HG03025 (cell line): ENCODE data around the gene MYD88.
"Not testable (repeated sequence)": the region's sequence is repeated elsewhere in the genome, so short reads cannot be mapped to it uniquely, and the experiment has no call there.

Experiments used
- ATAC-seq: cut with Tn5 transposase; IDR thresholded peaks from one replicate; pipeline ENCODE4 v1.9.1; 2021; ENCODE audit warnings: mild to moderate bottlenecking, moderate library complexity; ENCODE audit not compliant: unreplicated experiment, low FRiP score

The MYD88 gene

DNA sequence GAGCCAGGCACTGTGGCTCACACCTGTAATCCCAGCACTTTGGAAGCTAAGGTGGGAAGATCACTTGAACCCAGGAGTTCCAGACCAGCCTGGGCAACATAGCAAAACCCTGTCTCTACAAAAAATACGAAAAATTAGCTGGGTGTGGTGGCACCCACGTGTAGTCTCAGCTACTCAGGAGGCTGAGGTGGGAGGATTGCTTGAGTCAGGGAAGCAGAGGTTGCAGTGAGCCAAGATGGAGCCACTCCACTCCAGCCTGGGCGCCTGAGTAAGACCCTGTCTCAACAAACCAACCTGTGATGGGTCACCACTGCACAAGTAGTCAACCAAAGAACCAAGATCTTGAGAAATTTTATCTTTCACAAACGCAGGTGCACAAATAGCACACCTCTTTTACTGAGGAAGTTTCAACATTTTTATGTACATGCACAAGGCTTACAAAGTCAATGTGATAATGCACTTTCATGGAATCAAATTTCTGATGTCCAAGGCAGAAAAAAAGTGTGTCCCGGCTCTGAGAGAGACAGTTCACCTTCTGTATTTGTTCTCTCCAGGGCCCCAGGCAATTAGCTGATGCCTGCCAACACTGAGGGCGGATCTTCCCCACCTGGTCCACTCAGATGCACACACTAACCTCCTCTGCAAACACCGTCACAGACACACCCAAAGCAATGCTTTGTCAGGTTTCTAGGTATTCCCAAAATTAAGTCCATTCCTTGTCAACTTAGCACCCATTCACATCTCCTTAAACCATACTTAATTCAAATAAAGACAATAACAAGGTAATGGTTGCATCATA is 13.9 kb upstream of the MYD88 start:
- no peak for ATAC-seq

DNA sequence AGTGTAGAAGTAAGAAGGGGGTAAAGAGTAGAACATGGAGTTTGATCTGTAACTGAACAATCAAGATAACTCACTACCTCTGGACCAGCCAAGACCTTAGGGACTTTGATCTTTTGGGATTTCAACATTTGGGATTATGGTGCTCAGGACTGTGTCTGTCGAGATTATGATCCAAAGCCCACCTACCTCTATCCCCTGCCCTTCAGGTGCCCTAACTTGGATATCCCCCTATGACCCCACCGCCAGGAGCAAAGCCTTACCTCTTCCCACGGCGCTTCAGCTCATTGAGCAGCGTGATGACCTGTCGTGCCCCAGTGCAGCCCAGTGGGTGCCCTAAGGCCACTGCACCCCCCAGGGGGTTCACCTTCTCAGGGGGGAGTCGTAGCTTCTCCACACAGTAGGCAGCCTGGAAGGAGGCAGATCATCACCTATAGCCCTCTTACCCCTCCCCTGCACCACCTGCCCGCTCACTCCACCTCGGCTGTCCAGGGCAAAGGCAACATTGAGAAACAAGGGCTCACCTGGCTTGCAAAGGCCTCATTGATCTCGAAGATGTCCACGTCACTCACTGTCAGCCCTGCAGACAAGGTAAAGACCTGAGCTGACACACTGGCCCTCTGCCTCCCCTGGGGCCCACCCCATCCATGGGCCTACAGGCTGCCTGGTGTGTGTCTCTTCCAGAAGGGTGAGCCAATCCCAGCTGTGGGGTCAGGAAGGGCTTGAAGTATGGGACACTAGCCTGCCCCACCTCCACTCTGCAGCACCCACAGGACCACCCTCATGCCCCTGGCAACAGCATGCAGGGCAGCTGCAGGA is 12.9 kb upstream of the MYD88 start:
- ATAC-seq = no peak

DNA sequence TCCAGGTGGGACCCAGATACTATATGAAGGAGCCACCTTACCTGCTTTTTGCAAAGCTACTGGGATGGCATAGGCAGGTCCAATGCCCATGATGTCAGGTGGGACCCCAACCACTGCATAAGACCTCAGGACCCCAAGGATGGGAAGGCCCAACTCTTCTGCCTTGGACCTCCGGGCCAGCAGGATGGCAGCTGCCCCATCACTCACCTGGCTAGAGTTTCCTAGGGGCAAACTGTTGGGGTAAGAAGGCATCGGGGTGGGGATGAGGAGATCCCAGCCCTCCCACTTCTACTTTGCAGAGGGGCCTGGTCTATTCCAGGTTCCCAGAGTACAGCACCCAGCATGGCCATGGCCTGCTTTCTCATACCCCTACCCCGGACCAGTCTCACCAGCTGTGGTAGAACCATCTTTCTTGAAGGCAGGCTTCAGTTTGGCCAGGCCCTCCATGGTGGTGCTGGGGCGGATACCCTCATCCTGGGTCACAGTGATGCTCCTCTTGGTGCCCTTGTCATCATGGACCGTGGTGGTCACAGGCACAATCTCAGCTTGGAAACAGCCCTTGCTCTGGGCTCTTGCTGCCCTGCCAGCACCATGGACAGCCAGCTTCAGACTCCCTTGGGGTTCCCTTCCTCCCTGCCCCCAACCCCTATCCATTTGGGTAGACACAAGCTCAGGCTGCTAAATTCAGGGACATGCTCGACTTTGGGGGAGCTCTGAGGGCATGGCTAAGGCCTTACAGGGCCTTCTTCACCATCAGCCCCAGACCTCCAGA is 12.2 kb upstream of the MYD88 start:
- no peak for ATAC-seq

DNA sequence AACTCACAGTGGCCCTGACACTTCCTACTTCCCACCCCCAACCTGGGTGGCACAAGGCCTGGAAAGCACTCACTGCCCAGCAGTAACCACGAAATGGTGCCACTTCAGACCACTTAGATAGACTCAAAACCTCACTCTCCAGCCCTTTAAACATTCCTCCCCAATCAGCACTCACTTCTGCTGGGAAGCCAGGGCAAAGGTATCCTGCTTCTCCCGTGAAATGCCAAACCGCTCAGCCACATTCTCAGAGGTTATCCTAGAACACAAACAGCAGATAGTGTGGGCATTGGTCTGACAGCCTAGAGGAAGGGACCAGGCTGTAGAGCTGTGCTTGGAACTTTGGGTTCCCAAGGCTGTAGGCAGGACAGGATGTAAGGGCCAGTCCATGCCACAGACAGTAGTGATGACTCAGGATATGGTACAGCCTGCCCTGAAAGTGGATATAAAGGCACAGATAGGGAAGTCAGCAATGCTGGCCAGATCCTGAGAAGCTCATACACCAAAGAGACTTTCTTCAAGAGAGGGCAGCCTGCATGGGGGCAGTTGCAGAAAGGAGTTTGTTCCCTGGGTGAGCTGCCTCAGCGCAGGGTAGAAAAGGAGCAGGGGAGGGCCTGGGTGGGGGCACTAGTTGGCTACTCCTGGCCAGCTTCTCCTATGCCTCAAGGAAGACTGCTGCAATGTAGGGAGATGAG is 10.7 kb upstream of the MYD88 start:
- ATAC-seq = no peak

DNA sequence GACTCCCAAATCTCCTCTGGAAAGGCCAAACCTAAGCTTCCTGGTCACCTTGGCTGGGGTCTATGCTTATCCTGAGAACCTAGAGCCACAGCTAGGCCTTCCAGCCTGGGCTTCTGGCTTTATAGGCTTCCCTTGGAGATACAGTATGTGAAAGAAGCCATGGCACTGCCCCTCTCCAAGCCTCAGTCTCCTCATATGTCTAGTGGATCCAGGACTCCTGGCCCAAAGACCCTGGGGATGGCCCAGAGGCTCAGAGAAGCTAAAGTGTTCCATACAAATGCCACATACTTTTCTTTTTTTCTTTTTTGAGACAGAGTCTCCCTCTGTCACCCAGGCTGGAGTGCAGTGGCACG is 10.2 kb upstream of the MYD88 start:
- no peak for ATAC-seq

DNA sequence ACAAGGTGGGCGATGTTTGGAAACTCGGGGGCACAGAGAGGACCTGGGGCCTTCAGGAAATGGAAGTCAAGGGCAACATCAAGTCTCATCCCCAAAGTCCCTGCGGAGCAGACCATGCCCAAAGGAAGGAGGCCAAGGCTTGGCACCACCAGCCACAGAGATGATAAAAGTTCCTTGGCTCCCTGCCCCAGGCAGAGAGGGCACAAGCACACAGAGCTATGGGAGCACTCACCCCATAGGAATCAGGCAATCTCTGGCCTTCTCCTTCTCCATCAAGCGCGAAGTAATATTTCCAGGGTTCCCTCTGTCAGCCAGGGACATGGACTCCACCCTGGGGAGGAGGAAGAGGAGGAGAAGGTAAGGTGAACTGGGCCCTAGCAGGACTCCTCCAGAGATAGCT is 9.4 kb upstream of the MYD88 start:
- ATAC-seq = no peak

DNA sequence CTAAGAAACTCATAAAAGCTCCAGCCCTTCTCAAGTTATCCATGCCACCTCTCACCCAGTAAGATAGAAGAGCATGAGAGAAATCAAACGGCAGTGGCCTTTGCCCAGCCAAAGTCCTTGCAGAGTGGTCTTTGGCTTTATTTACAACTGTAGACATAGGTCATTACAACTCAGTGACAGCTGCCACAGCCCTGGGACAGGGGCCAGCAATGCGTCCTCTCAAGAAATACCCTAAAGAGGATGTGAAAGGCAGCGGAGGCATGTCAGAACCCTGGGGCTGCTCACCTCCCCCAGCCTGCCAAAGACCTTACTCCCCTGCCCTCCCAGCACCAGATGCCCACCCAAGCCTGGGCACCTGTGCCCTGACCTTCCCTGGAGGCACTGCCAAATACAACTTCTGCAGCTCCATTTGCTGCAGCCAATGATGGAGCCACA is 7.8 kb upstream of the MYD88 start:
- no peak for ATAC-seq

DNA sequence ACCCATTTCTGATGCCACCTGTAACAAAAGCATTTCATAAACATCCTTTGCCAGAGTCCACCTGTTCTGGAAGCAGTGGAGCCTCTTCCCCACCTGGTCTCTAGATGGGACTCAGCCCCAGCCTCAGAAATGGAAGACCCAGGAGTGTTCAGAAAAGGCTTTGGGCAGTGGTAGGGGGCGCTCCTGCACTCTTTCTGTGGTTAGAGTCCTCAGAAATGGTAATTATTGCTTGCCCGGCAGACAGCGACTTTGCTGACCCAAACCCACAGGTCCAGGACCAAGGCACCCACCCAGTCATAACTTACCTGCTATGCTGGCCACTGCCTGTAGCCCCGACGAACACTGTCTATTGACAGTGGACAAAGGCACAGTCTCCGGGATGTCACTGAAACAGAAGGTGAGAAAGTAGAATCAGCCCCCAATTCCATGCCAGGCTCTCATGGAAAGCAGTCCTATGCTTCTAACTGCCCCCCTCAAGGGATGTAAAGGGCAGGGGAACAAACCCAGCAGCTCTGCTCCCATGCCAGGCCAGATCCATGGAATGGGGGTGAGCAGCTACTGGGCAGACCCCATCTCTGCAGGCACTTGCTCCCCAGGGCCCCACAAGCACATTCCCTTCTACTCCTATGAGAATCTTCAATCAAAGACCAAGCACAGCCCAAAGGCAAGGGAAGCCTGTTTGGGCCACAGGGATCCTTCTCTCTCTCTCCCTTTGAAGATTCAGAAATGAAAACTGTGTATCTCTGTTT is 6.7 kb upstream of the MYD88 start:
- ATAC-seq = no peak

DNA sequence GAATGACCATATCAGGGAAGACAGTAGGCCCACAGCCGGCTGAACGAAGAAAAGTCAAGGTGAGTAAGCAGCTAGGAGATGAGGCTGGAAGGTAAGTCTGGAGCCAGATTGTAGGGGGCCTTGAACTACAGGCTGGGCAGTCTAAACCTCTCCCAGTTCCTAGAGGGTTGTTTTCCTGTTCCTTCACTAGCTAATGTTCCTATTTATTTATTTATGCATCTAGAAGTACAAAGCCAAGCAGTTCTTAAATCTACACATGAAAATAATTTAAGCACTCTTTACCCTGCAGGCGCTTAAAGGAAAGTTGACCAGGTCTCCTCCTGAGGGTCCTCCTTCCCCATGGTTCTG is 5.3 kb upstream of the MYD88 start:
- ATAC-seq = no peak

DNA sequence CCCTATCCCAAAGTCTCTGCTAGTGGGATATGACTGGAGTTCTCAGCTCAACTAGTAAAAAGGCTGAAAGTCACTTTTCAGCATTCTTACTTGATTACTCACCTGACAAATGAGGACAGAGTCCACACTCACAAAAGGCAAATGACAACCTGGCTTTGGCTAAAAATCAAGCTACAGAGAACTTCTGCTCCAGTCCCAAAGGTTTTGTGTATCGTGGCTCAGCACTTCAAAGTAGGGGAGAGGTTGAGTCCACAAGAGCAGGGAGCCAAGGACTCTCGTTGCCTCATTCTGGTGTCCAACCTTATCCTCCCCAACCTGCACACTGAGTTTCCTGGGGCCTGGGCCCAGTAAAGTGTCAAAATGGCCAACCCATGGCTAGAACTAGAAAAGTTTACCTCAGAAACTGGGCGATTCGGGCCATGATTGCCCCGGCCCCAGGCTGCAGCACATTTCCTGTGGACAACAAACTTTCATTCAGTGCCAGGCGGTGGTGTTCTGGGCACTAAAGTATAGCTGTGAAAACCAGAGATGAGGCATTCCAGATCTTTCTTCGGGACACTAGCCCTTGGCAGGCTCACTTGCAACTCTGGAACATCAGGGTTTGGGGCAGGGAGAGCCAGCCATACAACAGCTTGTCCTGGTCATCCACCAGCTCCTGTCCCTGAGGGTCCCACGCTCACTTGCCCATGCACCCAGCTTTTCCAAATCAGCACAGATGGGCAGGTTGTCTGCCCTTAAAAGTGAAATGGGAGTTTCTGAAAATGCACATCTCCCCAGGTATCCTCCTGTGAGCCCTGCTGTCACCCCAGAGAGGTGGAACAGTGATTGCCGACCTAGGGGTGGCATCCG is 4.7 kb upstream of the MYD88 start:
- ATAC-seq = no peak

DNA sequence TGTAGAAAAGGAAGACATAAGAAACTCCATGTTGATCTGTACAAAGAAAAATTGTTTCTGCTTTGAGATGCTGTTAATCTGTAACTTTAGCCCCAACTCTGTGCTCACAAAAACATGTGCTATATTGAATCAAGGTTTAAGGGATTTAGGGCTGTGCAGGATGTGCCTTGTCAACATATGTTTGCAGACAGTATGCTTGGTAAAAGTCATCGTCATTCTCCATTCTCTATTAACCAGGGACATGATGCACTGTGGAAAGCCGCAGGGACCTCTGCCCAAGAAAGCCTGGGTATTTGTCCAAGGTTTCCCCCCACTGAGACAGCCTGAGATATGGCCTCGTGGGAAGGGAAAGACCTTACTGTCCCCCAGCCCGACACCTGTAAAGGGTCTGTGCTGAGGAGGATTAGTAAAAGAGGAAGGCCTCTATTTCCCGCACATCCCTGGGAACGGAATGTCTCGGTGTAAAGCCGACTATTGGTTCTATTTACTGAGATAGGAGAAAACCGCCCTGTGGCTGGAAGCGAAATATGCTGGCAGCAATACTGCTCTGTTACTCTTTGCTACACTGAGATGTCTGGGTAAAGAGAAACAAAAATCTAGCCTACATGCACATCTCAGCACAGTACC is 3.8 kb upstream of the MYD88 start:
- ATAC-seq = not testable (repeated sequence)

DNA sequence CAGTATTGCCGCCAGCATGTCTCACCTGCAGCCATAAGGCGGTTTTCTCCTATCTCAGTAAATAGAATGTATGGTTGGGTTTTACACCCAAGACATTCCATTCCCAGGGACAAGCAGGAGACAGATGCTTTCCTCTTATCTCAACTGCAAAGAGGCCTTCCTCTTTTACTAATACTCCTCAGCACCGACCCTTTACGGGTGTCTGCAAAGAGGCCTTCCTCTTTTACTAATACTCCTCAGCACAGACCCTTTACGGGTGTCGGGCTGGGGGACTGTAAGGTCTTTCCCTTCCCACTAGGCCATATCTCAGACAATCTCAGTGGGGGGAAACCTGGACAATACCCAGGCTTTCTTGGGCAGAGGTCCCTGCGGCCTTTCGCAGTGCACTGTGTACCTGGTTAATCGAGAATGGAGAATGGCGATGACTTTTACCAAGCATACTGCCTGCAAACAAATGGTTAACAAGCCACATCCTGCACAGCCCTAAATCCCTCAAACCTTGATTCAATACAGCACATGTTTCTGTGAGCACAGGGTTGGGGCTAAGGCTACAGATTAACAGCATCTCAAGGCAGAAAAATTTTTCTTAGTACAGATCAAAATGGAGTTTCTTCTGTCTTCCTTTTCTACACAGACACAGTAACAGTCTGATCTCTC is 2.7 kb upstream of the MYD88 start:
- ATAC-seq = not testable (repeated sequence)

DNA sequence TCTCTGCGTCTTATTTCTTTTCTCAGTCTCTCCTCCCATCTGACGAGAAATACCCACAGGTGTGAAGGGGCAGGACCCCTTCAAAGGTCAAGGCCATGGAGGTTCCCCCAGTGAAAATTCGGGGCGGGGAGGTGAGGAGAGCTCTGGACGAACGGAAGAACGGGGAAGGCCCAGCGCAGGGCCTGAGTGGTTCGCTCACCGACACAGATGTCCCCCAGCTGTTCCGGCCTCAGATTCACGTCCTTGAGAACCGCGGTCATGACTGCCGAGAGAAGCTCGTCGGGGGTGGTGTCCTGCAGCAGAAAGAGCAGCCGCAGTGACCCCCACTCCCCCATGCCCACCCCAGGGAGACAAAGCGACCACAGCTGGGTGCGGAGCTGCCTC is 2.1 kb upstream of the MYD88 start:
- ATAC-seq = no peak

DNA sequence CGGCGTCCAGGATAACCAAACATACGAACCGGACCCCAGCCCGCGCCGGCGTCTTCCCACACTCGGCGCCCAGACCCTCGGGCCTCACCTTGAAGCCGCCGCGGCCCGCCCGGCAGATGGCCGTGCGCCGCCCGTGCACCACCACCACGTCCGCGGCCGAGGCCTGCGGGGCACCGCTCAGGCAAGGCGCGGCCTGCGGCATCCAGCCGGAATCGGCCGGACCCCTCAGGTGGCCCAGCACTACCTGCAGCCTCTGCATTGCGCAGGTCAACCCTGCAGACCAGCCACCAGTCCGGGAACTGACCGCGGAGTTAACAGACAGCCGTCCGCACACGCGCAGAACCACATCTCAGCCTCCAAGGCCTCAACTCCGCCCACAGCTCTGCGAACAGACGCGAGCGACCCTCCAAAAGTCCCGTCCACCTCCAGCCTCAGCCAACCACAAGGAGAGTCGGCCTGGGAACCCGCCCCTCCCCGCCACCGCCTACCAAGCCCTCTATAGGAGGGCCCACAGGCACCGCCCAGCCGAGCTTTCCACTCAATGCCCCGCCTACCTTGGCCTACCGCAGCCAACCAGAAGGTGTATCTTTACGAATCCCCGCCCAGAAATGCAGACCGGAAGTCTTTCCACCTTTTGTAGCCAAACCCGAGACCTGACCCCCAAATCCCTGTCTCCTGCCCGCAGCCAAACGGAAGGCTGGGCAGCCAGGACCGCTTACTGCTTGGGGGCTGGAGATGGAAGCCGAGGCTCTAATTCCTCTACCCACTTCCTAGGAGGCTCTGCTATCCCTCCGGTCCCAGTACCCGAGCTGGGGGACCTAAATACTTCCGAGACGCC is 1.5 kb upstream of the MYD88 start, which contains the start of gene ACAA1:
ACAA1 (minus strand) TSS at position 351 of the 838 bp plus-strand sequence; CDS start at position 259, 92 bp downstream.
- ATAC-seq = peak; percentile 84

DNA sequence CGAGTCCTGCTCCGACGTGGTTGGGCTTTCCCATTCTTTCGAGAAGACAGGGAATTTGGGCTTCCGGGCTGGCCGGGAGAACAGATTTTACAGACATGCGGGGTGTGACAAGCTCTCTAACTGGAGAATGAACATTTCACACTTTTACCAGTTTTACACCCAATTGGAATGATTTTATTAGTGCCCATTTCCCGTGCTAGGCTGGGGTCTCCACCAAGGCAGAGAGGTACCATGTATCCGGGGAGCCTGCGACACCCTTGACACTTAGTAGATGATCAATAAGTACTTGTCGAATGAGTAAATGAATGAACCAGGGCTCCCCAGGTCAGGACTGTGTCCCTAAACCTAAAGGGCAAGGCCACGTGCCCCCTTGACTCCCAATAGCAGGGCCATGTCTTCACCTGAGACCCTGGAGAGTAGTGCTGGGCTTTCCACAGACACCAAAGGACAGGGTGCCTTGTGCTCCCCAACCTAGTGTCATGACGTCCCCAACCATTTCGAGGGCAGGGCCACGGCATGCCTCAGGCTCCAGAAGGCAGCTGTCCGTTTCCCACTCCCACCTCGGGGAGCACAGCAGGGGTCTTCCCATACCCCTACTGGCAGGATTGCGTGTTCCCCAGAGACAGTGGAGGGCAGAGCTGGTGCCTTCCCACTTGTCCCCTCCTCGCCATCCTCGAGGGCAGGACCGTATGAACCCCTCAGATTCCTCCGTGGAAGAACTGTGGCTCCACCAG is 679 bp upstream of the MYD88 start:
- ATAC-seq = no peak

DNA sequence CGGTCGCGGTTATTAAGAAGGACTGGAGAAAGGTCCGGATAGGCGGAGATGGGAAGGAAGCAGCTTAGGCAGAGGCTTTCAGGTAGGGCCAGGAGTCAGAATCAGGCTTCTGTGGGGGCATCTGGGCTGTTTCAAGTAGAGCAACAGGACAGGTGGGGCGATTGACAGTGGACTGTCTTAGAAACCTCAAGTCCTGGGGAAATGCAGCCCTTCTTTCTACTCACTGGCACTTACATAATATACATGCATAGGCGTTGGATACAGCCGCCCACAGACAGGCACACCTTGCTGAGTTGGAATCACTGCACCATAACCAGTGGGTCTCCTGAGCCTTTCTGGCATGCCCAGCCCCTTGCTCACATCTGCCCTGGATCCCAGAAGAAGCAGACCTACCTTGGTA is 730 bp downstream of the MYD88 start:
- ATAC-seq = no peak

DNA sequence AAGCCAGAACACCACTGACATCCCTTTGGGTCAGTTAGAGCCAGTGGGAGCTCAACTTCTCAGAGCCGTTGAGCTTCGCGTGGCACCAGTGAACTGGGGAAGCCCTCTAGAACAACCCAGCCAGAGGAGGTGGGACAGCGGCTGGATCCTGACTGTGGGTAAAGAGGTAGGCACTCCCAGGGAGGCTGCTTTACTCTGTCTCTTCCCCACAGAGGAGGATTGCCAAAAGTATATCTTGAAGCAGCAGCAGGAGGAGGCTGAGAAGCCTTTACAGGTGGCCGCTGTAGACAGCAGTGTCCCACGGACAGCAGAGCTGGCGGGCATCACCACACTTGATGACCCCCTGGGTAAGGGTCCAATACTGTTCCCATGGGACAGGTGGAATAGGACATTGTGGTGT is 1.2 kb downstream of the MYD88 start:
- no peak for ATAC-seq
